Liver (tissue), 3 donors: Measurements from ENCODE around the gene PCYT1A.

Experiments
- HNF4A ChIP-seq, 2 donors: conservative IDR thresholded peaks; 2 replicates each; pipeline ENCODE4 v1.6.1; 2016; ENCODE audit warnings: antibody characterized with exemption in 2 of 2, mild to moderate bottlenecking in 2 of 2
- JUND ChIP-seq, 2 donors: IDR thresholded peaks; 2 replicates each; pipeline ENCODE4 v1.6.1; 2016; ENCODE audit warnings: antibody characterized with exemption in 2 of 2
- SP1 ChIP-seq: IDR thresholded peaks from 2 replicates; pipeline ENCODE4 v1.6.1; 2018; ENCODE audit warnings: antibody characterized with exemption, mild to moderate bottlenecking
- TAF1 ChIP-seq: conservative IDR thresholded peaks from 2 replicates; pipeline ENCODE4 v1.6.1; 2016; ENCODE audit warnings: antibody characterized with exemption, mild to moderate bottlenecking
- YY1 ChIP-seq: IDR thresholded peaks from 2 replicates; pipeline ENCODE4 v1.6.1; 2016; ENCODE audit warnings: antibody characterized with exemption, mild to moderate bottlenecking
- ZBTB33 ChIP-seq: IDR thresholded peaks from 2 replicates; pipeline ENCODE4 v1.6.1; 2016; ENCODE audit warnings: antibody characterized with exemption
- TF ChIP-seq, protein P1 (sequence below): fragments of 150-350 bp; IDR thresholded peaks from 2 replicates; pipeline ENCODE4 v1.5.1; 2017; ENCODE audit warnings: improper control_type of control experiment, low read depth, low read length; ENCODE audit not compliant: missing input control
- TF ChIP-seq, protein P2 (sequence below): IDR thresholded peaks from 2 replicates; pipeline ENCODE4 v1.6.1; 2016; ENCODE audit warnings: antibody characterized with exemption, mild to moderate bottlenecking
- donor health status: healthy.
- donor health status: healthy.

GRCh38 chr3:196287440-196288140, at the start of gene PCYT1A:
- TF ChIP-seq, protein P1, sequence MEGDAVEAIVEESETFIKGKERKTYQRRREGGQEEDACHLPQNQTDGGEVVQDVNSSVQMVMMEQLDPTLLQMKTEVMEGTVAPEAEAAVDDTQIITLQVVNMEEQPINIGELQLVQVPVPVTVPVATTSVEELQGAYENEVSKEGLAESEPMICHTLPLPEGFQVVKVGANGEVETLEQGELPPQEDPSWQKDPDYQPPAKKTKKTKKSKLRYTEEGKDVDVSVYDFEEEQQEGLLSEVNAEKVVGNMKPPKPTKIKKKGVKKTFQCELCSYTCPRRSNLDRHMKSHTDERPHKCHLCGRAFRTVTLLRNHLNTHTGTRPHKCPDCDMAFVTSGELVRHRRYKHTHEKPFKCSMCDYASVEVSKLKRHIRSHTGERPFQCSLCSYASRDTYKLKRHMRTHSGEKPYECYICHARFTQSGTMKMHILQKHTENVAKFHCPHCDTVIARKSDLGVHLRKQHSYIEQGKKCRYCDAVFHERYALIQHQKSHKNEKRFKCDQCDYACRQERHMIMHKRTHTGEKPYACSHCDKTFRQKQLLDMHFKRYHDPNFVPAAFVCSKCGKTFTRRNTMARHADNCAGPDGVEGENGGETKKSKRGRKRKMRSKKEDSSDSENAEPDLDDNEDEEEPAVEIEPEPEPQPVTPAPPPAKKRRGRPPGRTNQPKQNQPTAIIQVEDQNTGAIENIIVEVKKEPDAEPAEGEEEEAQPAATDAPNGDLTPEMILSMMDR, result no peak
- TF ChIP-seq SP1 (peak; percentile 55), JUND (IDR thresholded peaks at IDR 0.05) (peak; percentile 38 to 76), YY1 (peak; percentile 71), TAF1 (peak; percentile 76), ZBTB33 (no peak), HNF4A (conservative IDR thresholded peaks at IDR 0.05) (peak in 1 of 2 donors; percentile 11)
- TF ChIP-seq, protein P2, sequence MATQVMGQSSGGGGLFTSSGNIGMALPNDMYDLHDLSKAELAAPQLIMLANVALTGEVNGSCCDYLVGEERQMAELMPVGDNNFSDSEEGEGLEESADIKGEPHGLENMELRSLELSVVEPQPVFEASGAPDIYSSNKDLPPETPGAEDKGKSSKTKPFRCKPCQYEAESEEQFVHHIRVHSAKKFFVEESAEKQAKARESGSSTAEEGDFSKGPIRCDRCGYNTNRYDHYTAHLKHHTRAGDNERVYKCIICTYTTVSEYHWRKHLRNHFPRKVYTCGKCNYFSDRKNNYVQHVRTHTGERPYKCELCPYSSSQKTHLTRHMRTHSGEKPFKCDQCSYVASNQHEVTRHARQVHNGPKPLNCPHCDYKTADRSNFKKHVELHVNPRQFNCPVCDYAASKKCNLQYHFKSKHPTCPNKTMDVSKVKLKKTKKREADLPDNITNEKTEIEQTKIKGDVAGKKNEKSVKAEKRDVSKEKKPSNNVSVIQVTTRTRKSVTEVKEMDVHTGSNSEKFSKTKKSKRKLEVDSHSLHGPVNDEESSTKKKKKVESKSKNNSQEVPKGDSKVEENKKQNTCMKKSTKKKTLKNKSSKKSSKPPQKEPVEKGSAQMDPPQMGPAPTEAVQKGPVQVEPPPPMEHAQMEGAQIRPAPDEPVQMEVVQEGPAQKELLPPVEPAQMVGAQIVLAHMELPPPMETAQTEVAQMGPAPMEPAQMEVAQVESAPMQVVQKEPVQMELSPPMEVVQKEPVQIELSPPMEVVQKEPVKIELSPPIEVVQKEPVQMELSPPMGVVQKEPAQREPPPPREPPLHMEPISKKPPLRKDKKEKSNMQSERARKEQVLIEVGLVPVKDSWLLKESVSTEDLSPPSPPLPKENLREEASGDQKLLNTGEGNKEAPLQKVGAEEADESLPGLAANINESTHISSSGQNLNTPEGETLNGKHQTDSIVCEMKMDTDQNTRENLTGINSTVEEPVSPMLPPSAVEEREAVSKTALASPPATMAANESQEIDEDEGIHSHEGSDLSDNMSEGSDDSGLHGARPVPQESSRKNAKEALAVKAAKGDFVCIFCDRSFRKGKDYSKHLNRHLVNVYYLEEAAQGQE, result peak; percentile 69
